Vagina (tissue), 2 donors: ENCODE data around the gene CEP85L.

Source experiments
- POLR2AphosphoS5 ChIP-seq, 2 donors: sonication (generic); formaldehyde crosslinking; IDR thresholded peaks; one replicate each; pipeline ENCODE4 v1.9.0; 2017; ENCODE audit warnings: antibody characterized with exemption in 2 of 2, mild to moderate bottlenecking in 2 of 2, low read depth in 1 of 2; ENCODE audit not compliant: insufficient read depth in 1 of 2
- TF ChIP-seq, protein P1 (sequence below), 3 experiments: fragments of 450-650 bp in 2 of 3; fragments of 200-600 bp in 1 of 3; sonication (generic) in 1 of 3; IDR thresholded peaks; one replicate each; pipeline ENCODE4 v1.5.1; 2017 to 2019; ENCODE audit warnings: antibody characterized with exemption in 3 of 3, mild to moderate bottlenecking in 2 of 3, moderate library complexity in 2 of 3

DNA sequence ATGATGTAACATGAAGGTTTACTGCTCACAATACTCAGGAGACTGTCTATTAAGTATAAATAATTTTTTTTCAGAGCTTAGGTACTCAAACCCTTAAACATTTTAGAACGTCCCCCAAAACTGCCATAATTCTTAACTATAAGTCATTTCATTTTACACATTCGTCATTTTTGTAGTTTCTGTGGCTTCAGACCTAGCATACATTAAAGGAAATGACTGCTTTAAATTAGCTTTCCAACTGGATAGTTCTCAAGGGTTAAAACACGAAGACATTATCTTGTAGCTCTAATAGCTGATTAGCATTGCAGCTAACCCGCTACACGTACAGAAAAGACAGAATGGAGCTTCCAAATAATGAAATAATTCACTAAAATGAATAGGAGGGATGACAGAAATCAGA lies 128.2 kb downstream of the CEP85L start:
- TF ChIP-seq POLR2AphosphoS5 (IDR thresholded peaks at IDR 0.05; ENCODE audit: insufficient read depth in 1 of 2, low read depth in 1 of 2): no peak
- TF ChIP-seq, protein P1, sequence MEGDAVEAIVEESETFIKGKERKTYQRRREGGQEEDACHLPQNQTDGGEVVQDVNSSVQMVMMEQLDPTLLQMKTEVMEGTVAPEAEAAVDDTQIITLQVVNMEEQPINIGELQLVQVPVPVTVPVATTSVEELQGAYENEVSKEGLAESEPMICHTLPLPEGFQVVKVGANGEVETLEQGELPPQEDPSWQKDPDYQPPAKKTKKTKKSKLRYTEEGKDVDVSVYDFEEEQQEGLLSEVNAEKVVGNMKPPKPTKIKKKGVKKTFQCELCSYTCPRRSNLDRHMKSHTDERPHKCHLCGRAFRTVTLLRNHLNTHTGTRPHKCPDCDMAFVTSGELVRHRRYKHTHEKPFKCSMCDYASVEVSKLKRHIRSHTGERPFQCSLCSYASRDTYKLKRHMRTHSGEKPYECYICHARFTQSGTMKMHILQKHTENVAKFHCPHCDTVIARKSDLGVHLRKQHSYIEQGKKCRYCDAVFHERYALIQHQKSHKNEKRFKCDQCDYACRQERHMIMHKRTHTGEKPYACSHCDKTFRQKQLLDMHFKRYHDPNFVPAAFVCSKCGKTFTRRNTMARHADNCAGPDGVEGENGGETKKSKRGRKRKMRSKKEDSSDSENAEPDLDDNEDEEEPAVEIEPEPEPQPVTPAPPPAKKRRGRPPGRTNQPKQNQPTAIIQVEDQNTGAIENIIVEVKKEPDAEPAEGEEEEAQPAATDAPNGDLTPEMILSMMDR (IDR thresholded peaks at IDR 0.05): no peak
